Transverse colon (tissue), 3 donors: ENCODE measurements around the gene RAB3D.

ENCODE experiments used
- POLR2A ChIP-seq: fragments of 450-650 bp; IDR thresholded peaks from one replicate; pipeline ENCODE4 v1.6.1; 2016; ENCODE audit warnings: antibody characterized with exemption, mild to moderate bottlenecking, moderate library complexity
- TF ChIP-seq, protein P1 (sequence below), 5 experiments: fragments of 200-600 bp in 3 of 5; fragments of 450-650 bp in 2 of 5; sonication (generic) in 3 of 5; IDR thresholded peaks; 1 replicate in 2 of 5; 2 replicates in 3 of 5; pipeline ENCODE4 v1.5.1; 2016 to 2017; ENCODE audit warnings: antibody characterized with exemption in 5 of 5, inconsistent platforms in 3 of 5, mild to moderate bottlenecking in 2 of 5, moderate library complexity in 1 of 5

DNA sequence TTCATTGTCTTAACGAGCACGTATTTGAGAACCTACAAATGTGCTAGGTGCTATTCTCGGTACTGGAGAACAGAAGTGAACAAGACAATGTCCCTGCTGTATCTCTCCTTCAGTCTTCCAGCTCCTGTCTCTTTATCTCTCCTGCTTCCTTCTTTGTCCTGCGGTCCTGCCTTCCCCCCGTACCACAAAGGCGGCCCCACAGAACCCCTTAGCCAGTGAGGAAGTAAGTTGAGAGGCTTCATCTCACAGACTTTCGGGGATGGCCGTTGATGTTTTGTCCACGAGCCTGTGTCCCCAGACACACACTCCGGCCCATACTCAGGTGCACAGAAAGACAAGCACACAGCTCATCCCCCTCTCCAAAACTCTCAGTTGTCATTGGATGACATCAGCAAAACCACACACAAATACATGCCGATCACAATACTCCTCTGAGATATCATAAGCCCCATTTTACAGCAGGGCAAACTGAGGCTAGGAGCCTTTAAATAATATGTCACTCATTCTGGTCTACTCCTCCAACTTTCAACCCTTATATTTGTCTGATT, 34.5 kb upstream of the RAB3D start:
- TF ChIP-seq, protein P1, sequence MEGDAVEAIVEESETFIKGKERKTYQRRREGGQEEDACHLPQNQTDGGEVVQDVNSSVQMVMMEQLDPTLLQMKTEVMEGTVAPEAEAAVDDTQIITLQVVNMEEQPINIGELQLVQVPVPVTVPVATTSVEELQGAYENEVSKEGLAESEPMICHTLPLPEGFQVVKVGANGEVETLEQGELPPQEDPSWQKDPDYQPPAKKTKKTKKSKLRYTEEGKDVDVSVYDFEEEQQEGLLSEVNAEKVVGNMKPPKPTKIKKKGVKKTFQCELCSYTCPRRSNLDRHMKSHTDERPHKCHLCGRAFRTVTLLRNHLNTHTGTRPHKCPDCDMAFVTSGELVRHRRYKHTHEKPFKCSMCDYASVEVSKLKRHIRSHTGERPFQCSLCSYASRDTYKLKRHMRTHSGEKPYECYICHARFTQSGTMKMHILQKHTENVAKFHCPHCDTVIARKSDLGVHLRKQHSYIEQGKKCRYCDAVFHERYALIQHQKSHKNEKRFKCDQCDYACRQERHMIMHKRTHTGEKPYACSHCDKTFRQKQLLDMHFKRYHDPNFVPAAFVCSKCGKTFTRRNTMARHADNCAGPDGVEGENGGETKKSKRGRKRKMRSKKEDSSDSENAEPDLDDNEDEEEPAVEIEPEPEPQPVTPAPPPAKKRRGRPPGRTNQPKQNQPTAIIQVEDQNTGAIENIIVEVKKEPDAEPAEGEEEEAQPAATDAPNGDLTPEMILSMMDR (IDR thresholded peaks at IDR 0.05) = no peak
- TF ChIP-seq POLR2A = no peak
